ENCODE data around the gene RAB3GAP1.

The RAB3GAP1 gene

GRCh38 chr2:135182190-135182589 is 130.1 kb downstream of the RAB3GAP1 start:
- peak overlapping the region; percentile 40 for H3K4me3 ChIP-seq (ENCODE audit: low read depth, low read length)
- peaks cover 3% of the 10 kb centered on the region; the same call in 1 of the 2 replicates for H3K36me3 ChIP-seq
- no peaks in the 10 kb centered on the region for H3K9me3 ChIP-seq (ENCODE audit: severe bottlenecking)
- H3K27me3 ChIP-seq (ENCODE audit: insufficient read depth, low read depth, severe bottlenecking), result no peaks in the 10 kb centered on the region
- H3K27ac ChIP-seq, result peak overlapping the region; percentile 95
- DNase-seq, result peak; percentile 41
- TF ChIP-seq, protein P1, sequence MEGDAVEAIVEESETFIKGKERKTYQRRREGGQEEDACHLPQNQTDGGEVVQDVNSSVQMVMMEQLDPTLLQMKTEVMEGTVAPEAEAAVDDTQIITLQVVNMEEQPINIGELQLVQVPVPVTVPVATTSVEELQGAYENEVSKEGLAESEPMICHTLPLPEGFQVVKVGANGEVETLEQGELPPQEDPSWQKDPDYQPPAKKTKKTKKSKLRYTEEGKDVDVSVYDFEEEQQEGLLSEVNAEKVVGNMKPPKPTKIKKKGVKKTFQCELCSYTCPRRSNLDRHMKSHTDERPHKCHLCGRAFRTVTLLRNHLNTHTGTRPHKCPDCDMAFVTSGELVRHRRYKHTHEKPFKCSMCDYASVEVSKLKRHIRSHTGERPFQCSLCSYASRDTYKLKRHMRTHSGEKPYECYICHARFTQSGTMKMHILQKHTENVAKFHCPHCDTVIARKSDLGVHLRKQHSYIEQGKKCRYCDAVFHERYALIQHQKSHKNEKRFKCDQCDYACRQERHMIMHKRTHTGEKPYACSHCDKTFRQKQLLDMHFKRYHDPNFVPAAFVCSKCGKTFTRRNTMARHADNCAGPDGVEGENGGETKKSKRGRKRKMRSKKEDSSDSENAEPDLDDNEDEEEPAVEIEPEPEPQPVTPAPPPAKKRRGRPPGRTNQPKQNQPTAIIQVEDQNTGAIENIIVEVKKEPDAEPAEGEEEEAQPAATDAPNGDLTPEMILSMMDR (IDR thresholded peaks at IDR 0.05; ENCODE audit: low read depth, low read length), result no peak

GRCh38 chr2:135182601-135183000 is 130.5 kb downstream of the RAB3GAP1 start:
- H3K27ac ChIP-seq, result peak overlapping the region; percentile 95
- TF ChIP-seq, protein P1 (IDR thresholded peaks at IDR 0.05; ENCODE audit: low read depth, low read length), result no peak
- H3K9me3 ChIP-seq (ENCODE audit: severe bottlenecking), result no peaks in the 10 kb centered on the region
- no peak for DNase-seq
- H3K27me3 ChIP-seq (ENCODE audit: insufficient read depth, low read depth, severe bottlenecking), result no peaks in the 10 kb centered on the region
- peaks cover 3% of the 10 kb centered on the region; the same call in 1 of the 2 replicates for H3K36me3 ChIP-seq
- peak overlapping the region; percentile 40 for H3K4me3 ChIP-seq (ENCODE audit: low read depth, low read length)

- TF ChIP-seq, protein P1 (IDR thresholded peaks at IDR 0.05; ENCODE audit: low read depth, low read length), result no peak
- Histone ChIP-seq H3K27me3 (ENCODE audit: insufficient read depth, low read depth, severe bottlenecking) (no peaks in the 10 kb centered on the region), H3K4me3 (ENCODE audit: low read depth, low read length) (no peak overlapping the region), H3K27ac (no peak overlapping the region), H3K9me3 (ENCODE audit: severe bottlenecking) (no peaks in the 10 kb centered on the region), H3K36me3 (no peaks in the 10 kb centered on the region)
- DNase-seq, result no peak
These were observed 131.7 kb downstream of the RAB3GAP1 start for GRCh38 chr2:135183822-135184221.

DNA sequence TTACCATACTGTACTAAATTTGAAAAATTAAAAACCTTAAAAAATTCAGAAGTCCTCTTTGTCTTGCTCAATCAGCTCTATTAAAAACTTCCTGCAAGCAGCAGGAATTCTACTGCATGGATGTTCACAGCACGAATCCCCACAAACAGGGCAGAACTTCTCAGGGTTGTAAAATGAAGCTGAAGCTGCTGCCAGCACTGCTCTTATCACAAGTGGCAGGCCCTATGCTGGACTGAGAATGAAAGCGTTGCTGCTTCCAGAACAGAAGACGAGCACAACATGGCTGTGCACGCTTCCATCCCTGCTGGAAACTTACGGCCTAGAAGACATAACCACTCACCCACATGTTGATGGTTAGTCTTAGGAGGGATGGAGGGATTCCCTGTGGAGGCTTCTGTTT is 134.0 kb downstream of the RAB3GAP1 start:
- TF ChIP-seq, protein P1 (IDR thresholded peaks at IDR 0.05; ENCODE audit: low read depth, low read length), result no peak
- H3K27ac ChIP-seq, result no peak overlapping the region
- H3K27me3 ChIP-seq (ENCODE audit: insufficient read depth, low read depth, severe bottlenecking), result no peaks in the 10 kb centered on the region
- no peak for DNase-seq
- no peaks in the 10 kb centered on the region for H3K9me3 ChIP-seq (ENCODE audit: severe bottlenecking)
- no peak overlapping the region for H3K4me3 ChIP-seq (ENCODE audit: low read depth, low read length)
- no peaks in the 10 kb centered on the region for H3K36me3 ChIP-seq

- Histone ChIP-seq H3K36me3 (no peaks in the 10 kb centered on the region), H3K27me3 (ENCODE audit: insufficient read depth, low read depth, severe bottlenecking) (no peaks in the 10 kb centered on the region), H3K27ac (no peak overlapping the region), H3K9me3 (ENCODE audit: severe bottlenecking) (no peaks in the 10 kb centered on the region), H3K4me3 (ENCODE audit: low read depth, low read length) (no peak overlapping the region)
- no peak for DNase-seq
- TF ChIP-seq, protein P1 (IDR thresholded peaks at IDR 0.05; ENCODE audit: low read depth, low read length), result no peak
These were observed 135.2 kb downstream of the RAB3GAP1 start for GRCh38 chr2:135187270-135187669.

DNA sequence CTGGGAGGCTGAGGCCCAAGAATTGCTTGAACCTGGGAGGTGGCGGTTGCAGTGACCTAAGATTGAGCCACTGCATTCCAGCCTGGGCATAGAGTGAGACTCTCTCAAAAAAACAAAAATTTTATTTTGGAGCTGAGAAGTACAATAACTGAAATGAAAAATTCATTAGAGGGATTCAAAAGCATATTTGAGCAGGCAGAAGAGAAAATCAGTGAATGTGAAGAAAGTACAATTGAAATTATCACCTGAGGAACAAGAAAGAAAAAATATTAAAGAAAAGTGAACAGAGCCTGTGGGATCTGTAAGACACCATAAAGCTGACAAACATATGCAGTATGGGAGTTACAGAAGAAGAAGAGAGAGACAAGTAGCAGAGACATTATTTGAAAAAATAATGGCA is 137.1 kb downstream of the RAB3GAP1 start:
- Histone ChIP-seq H3K9me3 (ENCODE audit: severe bottlenecking) (peaks cover 3% of the 10 kb centered on the region), H3K27me3 (ENCODE audit: insufficient read depth, low read depth, severe bottlenecking) (no peaks in the 10 kb centered on the region), H3K4me3 (ENCODE audit: low read depth, low read length) (no peak overlapping the region), H3K36me3 (no peaks in the 10 kb centered on the region), H3K27ac (no peak overlapping the region)
- TF ChIP-seq, protein P1 (IDR thresholded peaks at IDR 0.05; ENCODE audit: low read depth, low read length), result no peak
- no peak for DNase-seq
